Measurements from ENCODE around the gene GLDC.
"Not testable (repeated sequence)": the region's sequence is repeated elsewhere in the genome, so short reads cannot be mapped to it uniquely, and the experiment has no call there.

The GLDC gene

DNA sequence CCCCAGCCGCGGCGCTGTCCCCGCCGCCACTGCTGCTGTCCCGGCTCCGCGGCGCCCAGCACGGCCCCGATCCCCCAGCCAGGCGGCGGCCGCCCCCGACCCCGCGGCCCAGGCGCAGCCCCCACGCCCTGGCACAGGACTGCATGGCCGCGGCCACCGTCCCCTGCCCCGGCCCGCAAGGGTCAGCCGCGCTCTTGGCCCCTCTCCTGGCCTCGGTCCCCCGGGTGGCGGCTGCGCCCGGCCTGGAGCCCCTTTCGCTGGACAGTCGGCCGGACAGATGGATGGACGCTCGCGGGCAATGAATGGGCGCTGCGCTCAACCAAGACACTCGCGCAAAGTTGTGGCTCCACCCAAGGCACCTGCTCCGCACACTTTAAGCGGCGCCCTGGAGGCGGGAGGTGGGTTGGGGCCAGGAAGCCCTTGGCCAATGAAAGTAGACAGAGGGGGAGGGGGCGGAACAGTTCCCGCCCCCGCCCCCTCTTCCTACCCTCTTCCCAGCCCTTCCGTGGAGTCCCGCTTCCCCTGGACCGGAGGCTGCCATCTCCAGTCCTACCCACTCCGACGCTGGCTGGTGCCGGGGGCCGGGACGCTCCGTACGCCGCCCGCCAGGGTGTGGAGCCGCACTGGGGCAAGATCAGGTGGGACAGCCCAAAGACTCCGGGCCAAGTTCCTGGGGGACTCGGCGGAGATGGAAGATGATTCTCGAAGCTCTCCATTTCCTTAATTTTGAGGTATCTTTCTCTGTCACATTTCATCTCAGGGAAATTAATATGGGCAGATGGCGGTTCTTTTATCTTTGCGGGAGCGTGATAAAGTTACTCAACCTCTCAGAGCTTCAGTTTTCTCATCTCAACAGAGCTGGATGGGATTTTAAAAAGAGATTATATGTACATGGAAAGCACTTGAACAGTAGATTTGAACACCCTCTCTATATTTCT lies at the start of gene GLDC:
TSS of gene GLDC (minus strand) at position 375 of the 938 bp plus-strand sequence. CDS start at position 145, 230 bp downstream.
- H3K4me3 ChIP-seq, result peak within 1 kb of the TSS in 6 of 7 experiments; percentile 15 to 48 (median 30)
- no peak within 1 kb of the TSS for H3K27ac ChIP-seq

GRCh38 chr9:6692881-6693361 lies 47.4 kb upstream of the GLDC start:
- Histone ChIP-seq H3K27ac (peak overlapping the region in 3 of 21 experiments; percentile 13 to 28 (median 16)), H3K4me3 (no peak overlapping the region)

- H3K4me3 ChIP-seq, result no peak overlapping the region
- peak overlapping the region in 2 of 21 experiments; percentile 13 to 17 for H3K27ac ChIP-seq
Observed at GRCh38 chr9:6692433-6692832, 46.9 kb upstream of the GLDC start.

GRCh38 chr9:6690675-6691070 lies 45.1 kb upstream of the GLDC start:
- not testable (repeated sequence) for H3K4me3 ChIP-seq
- H3K27ac ChIP-seq, result peak overlapping the region in 2 of 21 experiments; percentile 30 to 55

- no peak overlapping the region for H3K4me3 ChIP-seq
- H3K27ac ChIP-seq, result peak overlapping the region in 2 of 21 experiments; percentile 2 to 55
Observed at GRCh38 chr9:6689893-6690674, 44.6 kb upstream of the GLDC start.

DNA sequence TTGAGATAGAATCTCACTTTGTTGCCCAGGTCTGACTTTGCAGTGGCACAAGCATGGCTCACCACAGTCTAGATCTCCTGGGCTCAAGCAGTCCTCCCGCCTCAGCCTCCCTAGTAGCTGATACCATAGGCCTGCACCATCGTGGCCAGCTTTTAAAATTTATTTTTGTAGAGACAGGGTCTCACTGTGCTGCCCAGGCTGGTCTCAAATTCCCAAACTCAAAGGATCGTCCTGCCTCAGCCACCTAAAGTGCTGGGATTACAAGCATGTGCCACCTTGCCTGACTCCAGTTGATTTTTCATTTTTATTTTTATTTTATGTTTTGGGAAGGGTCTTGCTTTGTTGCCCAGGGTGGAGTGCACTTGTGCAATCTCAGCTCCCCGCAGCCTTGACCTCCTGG lies 41.7 kb upstream of the GLDC start:
- no peak overlapping the region for H3K4me3 ChIP-seq

DNA sequence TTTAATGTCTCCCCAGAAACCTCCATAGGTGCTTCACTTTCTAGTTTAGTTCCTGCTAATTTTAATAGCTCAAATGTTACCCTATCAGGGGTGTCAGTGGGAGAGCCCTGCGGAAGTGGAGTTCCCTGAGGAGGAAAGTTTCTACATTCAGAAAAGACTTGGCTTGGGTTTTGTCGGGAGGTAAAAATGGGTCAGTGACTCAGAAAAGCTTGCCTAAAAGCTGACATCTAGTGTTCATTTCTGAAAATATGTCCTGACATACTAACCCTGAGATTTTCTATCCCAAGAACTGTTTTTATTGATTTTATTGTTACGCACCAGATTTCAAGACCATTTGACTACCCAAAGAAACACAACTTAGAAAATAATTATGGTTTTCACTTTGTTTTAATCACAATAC lies 40.9 kb upstream of the GLDC start:
- Histone ChIP-seq H3K27ac (peak overlapping the region in 1 of 21 experiments; percentile 21), H3K4me3 (no peak overlapping the region)

More for the DNA sequence above, 41.7 kb upstream of the GLDC start:
- no peak overlapping the region for H3K27ac ChIP-seq

DNA sequence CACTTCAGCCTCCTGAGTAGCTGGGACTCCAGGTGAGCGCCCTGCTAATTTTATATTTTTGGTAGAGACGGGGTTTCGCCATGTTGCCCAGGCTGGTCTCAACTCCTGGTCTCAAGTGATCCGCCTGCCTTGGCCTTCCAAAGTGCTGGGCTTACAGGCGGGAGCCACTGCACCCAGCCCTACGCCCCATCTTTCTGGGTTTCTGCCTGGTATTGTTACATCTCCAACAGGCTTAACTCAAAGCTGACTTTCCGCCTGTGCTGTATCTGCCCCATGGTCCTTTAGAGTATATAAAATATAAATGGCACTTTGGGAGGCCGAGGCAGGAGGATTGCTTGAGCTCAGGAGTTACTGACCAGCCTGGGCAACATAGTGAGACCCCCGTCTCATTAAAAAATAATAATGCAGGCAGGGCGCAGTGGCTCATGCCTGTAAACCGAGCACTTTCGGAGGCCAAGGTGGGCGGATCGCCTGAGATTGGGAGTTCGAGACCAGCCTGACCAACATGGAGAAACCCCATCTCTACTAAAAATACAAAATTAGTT lies 36.5 kb upstream of the GLDC start:
- Histone ChIP-seq H3K27ac (peak overlapping the region; percentile 81 to 98 (median 95)), H3K4me3 (peak overlapping the region; percentile 53 to 71 (median 60))

GRCh38 chr9:6681147-6681956 lies 35.8 kb upstream of the GLDC start:
- Histone ChIP-seq H3K27ac (peak overlapping the region; percentile 81 to 98 (median 95)), H3K4me3 (peak overlapping the region; percentile 53 to 71 (median 60))

GRCh38 chr9:6680797-6681146 lies 35.2 kb upstream of the GLDC start:
- Histone ChIP-seq H3K4me3 (peak overlapping the region; percentile 53 to 71 (median 60)), H3K27ac (peak overlapping the region; percentile 64 to 98 (median 95))

GRCh38 chr9:6677803-6678202 lies 32.3 kb upstream of the GLDC start:
- no peak overlapping the region for H3K4me3 ChIP-seq
- no peak overlapping the region for H3K27ac ChIP-seq

DNA sequence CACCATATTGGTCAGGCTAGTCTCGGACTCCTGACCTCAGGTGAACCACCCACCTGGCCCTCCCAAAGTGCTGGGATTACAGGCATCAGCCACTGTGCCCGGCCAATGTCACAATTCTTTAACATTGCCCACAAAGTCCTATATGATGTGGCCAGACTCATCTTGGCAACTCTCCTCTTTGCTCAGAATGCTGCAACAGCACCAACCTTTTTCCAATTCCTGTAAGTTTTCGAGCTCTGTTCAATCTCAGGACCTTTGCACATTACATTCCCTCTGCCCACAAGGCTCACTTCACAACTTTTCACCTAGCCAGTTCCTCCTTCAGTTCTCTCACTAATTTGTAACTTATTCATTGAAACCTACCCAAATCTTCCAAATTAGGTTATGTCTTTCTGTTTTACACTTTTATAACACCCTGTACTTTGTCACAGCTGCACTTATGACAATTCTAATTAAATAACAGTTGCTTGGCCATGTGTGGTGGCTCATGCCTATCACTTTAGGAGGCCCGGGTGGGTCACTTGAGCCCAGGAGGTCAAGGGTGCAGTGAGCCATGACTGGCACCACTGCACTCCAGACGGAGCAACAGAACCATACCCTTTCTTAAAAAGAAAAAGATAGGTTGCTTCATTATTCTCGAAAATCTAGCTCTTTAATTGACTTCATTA lies 30.9 kb upstream of the GLDC start:
- no peak overlapping the region for H3K4me3 ChIP-seq
- H3K27ac ChIP-seq, result no peak overlapping the region

DNA sequence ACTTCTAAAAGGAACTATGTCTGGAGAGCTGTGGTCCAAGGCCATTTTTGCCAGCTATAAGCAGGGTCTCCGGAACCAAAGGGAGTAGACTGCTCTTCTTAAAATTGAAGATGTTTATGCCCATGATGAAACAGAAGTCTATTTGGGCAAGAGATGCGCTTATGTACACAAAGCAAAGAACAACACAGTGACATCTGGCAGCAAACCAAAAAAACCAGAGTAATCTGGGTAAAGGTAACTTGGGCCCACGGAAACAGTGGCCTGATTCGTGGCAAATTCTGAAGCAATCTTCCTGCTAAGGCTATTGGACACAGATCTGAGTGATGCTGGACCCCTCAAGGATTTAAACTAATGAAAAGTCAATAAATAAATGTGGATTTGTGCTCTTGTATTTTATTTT lies 29.7 kb upstream of the GLDC start:
- H3K27ac ChIP-seq, result no peak overlapping the region
- no peak overlapping the region for H3K4me3 ChIP-seq

GRCh38 chr9:6673326-6674025 lies 27.9 kb upstream of the GLDC start:
- Histone ChIP-seq H3K27ac (no peak overlapping the region), H3K4me3 (no peak overlapping the region)

GRCh38 chr9:6672118-6672517 lies 26.6 kb upstream of the GLDC start:
- Histone ChIP-seq H3K27ac (no peak overlapping the region), H3K4me3 (no peak overlapping the region)

- peak overlapping the region in 1 of 21 experiments; percentile 7 for H3K27ac ChIP-seq
- H3K4me3 ChIP-seq, result no peak overlapping the region
Observed at GRCh38 chr9:6671416-6671815, 25.9 kb upstream of the GLDC start.

- Histone ChIP-seq H3K27ac (no peak overlapping the region), H3K4me3 (no peak overlapping the region)
Observed at GRCh38 chr9:6669881-6670280, 24.4 kb upstream of the GLDC start.

GRCh38 chr9:6667633-6668280 lies 22.2 kb upstream of the GLDC start:
- Histone ChIP-seq H3K4me3 (no peak overlapping the region), H3K27ac (no peak overlapping the region)
